NCI-H524 treated with DMSO at 0.1 percent for 48 hours (cell line): ENCODE data around the gene KNOP1.
"Not testable (repeated sequence)": the region's sequence is repeated elsewhere in the genome, so short reads cannot be mapped to it uniquely, and the experiment has no call there.

Source experiments
- DNase-seq: peaks from one replicate; lab custom pipeline; 2025; lab: John Stamatoyannopoulos, UW

Gene KNOP1

GRCh38 chr16:19683453-19684236 is 34.4 kb downstream of the KNOP1 start:
- no peak for DNase-seq

- no peak for DNase-seq
These were observed 36.4 kb downstream of the KNOP1 start for GRCh38 chr16:19681637-19682036.

GRCh38 chr16:19680881-19681340 is 37.1 kb downstream of the KNOP1 start:
- DNase-seq = peak; percentile 74

- DNase-seq = not testable (repeated sequence)
These were observed 38.7 kb downstream of the KNOP1 start for GRCh38 chr16:19679281-19679680.

- DNase-seq = no peak
These were observed 39.2 kb downstream of the KNOP1 start for GRCh38 chr16:19678804-19679203.

- no peak for DNase-seq
These were observed 40.6 kb downstream of the KNOP1 start for GRCh38 chr16:19677402-19677801.

GRCh38 chr16:19674485-19674884 is 43.5 kb downstream of the KNOP1 start:
- DNase-seq = no peak

- DNase-seq = no peak
These were observed 45.6 kb downstream of the KNOP1 start for GRCh38 chr16:19672378-19672777.

GRCh38 chr16:19666477-19666876 is 51.5 kb downstream of the KNOP1 start:
- DNase-seq = no peak

- DNase-seq = not testable (repeated sequence)
These were observed 52.7 kb downstream of the KNOP1 start for GRCh38 chr16:19665313-19665712.

- DNase-seq = no peak
These were observed 53.9 kb downstream of the KNOP1 start for GRCh38 chr16:19664166-19664565.

GRCh38 chr16:19662351-19662750 is 55.7 kb downstream of the KNOP1 start:
- DNase-seq = no peak

- DNase-seq = no peak
These were observed 57.6 kb downstream of the KNOP1 start for GRCh38 chr16:19660432-19660831.

- DNase-seq = no peak
These were observed 58.5 kb downstream of the KNOP1 start for GRCh38 chr16:19659554-19659953.

- DNase-seq = no peak
These were observed 60.2 kb downstream of the KNOP1 start for GRCh38 chr16:19657831-19658230.

- no peak for DNase-seq
These were observed 62.7 kb downstream of the KNOP1 start for GRCh38 chr16:19655242-19655777.

GRCh38 chr16:19654147-19654546 is 63.9 kb downstream of the KNOP1 start:
- no peak for DNase-seq
